ENCODE measurements around the gene AADACL2.
"Not testable (repeated sequence)": the region's sequence is repeated elsewhere in the genome, so short reads cannot be mapped to it uniquely, and the experiment has no call there.

AADACL2 gene

GRCh38 chr3:151774235-151774634 is 40.5 kb downstream of the AADACL2 start:
- Mint-ChIP-seq H3K9me3 (no peaks in the 10 kb centered on the region), H3K4me1 (no peaks in the 10 kb centered on the region), H3K4me3 (no peak overlapping the region), H3K27ac (no peak overlapping the region), H3K27me3 (no peaks in the 10 kb centered on the region), H3K36me3 (no peaks in the 10 kb centered on the region)
- no peak for DNase-seq
- ATAC-seq (replicated peaks) = no peak

DNA sequence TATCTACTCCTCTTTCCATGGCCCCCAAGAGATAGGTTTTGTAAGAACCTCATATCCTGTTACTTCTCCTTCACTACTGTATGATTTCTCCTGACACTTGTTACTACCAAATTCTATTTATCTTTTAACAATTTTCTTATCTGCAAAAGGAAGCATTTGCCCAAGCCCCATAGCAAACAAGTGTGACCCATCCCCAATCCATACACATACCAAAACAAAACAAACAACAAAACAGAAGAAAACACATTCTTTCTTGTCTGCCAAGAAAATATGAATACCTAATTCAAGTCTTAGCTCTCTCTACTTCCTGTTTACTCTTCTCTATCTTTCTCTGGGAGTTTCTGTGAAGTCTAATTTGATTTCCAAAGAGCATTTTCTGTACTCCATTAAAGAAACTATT is 41.2 kb downstream of the AADACL2 start:
- no peak for DNase-seq
- no peak overlapping the region for H3K4me3 Mint-ChIP-seq
- H3K27me3 Mint-ChIP-seq = no peaks in the 10 kb centered on the region
- H3K27ac Mint-ChIP-seq = no peak overlapping the region
- no peaks in the 10 kb centered on the region for H3K9me3 Mint-ChIP-seq
- no peak for ATAC-seq (replicated peaks)
- H3K4me1 Mint-ChIP-seq = no peaks in the 10 kb centered on the region
- no peaks in the 10 kb centered on the region for H3K36me3 Mint-ChIP-seq

GRCh38 chr3:151775314-151776258 is 41.9 kb downstream of the AADACL2 start:
- Mint-ChIP-seq H3K9me3 (no peaks in the 10 kb centered on the region), H3K27ac (no peak overlapping the region), H3K36me3 (no peaks in the 10 kb centered on the region)

GRCh38 chr3:151776259-151776740 is 42.6 kb downstream of the AADACL2 start:
- Mint-ChIP-seq H3K27ac (no peak overlapping the region), H3K4me1 (no peaks in the 10 kb centered on the region), H3K27me3 (no peaks in the 10 kb centered on the region), H3K36me3 (no peaks in the 10 kb centered on the region), H3K4me3 (no peak overlapping the region), H3K9me3 (no peaks in the 10 kb centered on the region)
- no peak for ATAC-seq (replicated peaks)
- no peak for DNase-seq

More at GRCh38 chr3:151775314-151776258, 41.9 kb downstream of the AADACL2 start:
- DNase-seq (no peak), ATAC-seq (replicated peaks) (no peak)
- H3K27me3 Mint-ChIP-seq = no peaks in the 10 kb centered on the region
- no peaks in the 10 kb centered on the region for H3K4me1 Mint-ChIP-seq
- H3K4me3 Mint-ChIP-seq = no peak overlapping the region

DNA sequence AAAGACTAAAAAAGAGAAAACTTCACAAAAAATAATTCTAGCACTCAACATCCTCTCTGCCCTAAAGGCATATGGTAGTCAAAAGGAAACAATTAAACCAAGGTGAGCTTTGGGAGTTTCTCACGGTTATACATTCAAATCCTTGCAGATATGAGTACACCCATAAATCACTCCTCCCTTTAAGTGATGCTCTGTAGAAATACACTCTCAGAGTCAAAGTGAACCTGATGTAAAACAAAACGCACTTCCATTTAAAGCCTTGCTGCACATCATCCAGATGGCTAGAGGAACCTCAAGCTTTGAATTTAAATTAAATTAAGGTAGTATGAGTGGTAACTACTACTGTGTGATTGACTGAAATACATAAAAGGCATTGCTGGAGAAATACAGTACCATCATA is 44.2 kb downstream of the AADACL2 start:
- no peak overlapping the region for H3K4me3 Mint-ChIP-seq
- ATAC-seq (replicated peaks) = no peak
- H3K27ac Mint-ChIP-seq = no peak overlapping the region
- no peaks in the 10 kb centered on the region for H3K4me1 Mint-ChIP-seq
- H3K27me3 Mint-ChIP-seq = no peaks in the 10 kb centered on the region
- H3K9me3 Mint-ChIP-seq = no peaks in the 10 kb centered on the region
- DNase-seq = no peak
- H3K36me3 Mint-ChIP-seq = no peaks in the 10 kb centered on the region

- H3K36me3 Mint-ChIP-seq = peaks cover 0 to 2% of the 10 kb centered on the region in 2 donors
- no peak for DNase-seq
- no peaks in the 10 kb centered on the region for H3K27me3 Mint-ChIP-seq
- no peaks in the 10 kb centered on the region for H3K4me1 Mint-ChIP-seq
- no peak for ATAC-seq (replicated peaks)
- peaks cover 4 to 7% of the 10 kb centered on the region in 2 donors for H3K9me3 Mint-ChIP-seq
- H3K4me3 Mint-ChIP-seq = no peak overlapping the region
- no peak overlapping the region for H3K27ac Mint-ChIP-seq
Measured at GRCh38 chr3:151787626-151788025, 53.9 kb downstream of the AADACL2 start.

DNA sequence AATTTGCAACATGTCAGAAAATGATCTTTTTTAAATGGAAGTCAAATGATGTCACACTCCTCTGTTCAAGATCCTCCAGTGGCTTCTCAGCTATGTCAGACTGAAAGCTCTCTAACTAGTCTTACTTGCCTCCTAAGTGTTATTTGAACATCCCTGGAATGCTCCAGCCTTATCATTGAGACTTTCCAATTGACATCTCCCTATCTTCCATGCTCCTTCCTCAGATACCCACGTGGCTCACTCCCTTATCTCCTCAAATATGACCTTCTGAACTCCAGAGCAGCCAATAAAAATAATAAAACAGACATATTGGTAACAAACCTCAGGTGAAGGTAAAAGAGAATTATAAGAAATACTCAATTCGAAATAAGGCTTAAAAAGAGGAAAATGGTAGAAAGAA is 54.7 kb downstream of the AADACL2 start:
- peaks cover 0 to 2% of the 10 kb centered on the region in 2 donors for H3K36me3 Mint-ChIP-seq
- no peaks in the 10 kb centered on the region for H3K4me1 Mint-ChIP-seq
- ATAC-seq (replicated peaks) (no peak), DNase-seq (no peak)
- H3K27me3 Mint-ChIP-seq = no peaks in the 10 kb centered on the region
- no peak overlapping the region for H3K4me3 Mint-ChIP-seq
- no peak overlapping the region for H3K27ac Mint-ChIP-seq
- H3K9me3 Mint-ChIP-seq = peaks cover 4 to 7% of the 10 kb centered on the region in 2 donors

GRCh38 chr3:151789853-151790463 is 56.2 kb downstream of the AADACL2 start:
- no peak overlapping the region for H3K4me3 Mint-ChIP-seq
- H3K4me1 Mint-ChIP-seq = no peaks in the 10 kb centered on the region
- no peak for DNase-seq
- ATAC-seq (replicated peaks) = no peak
- H3K27me3 Mint-ChIP-seq = no peaks in the 10 kb centered on the region
- H3K36me3 Mint-ChIP-seq = peaks cover 0 to 2% of the 10 kb centered on the region in 2 donors
- peaks cover 4 to 7% of the 10 kb centered on the region in 2 donors for H3K9me3 Mint-ChIP-seq
- H3K27ac Mint-ChIP-seq = no peak overlapping the region

GRCh38 chr3:151790763-151791162 is 57.0 kb downstream of the AADACL2 start:
- H3K27ac Mint-ChIP-seq; H3K36me3 Mint-ChIP-seq; H3K4me3 Mint-ChIP-seq; H3K27me3 Mint-ChIP-seq; H3K4me1 Mint-ChIP-seq; ATAC-seq (replicated peaks); DNase-seq; H3K9me3 Mint-ChIP-seq: not testable (repeated sequence)

- DNase-seq (no peak), ATAC-seq (replicated peaks) (no peak)
- Mint-ChIP-seq H3K27me3 (no peaks in the 10 kb centered on the region), H3K27ac (no peak overlapping the region), H3K36me3 (peaks cover 0 to 2% of the 10 kb centered on the region in 2 donors), H3K4me1 (no peaks in the 10 kb centered on the region), H3K4me3 (no peak overlapping the region), H3K9me3 (peaks cover 4 to 7% of the 10 kb centered on the region in 2 donors)
Measured at GRCh38 chr3:151792411-151792810, 58.7 kb downstream of the AADACL2 start.

DNA sequence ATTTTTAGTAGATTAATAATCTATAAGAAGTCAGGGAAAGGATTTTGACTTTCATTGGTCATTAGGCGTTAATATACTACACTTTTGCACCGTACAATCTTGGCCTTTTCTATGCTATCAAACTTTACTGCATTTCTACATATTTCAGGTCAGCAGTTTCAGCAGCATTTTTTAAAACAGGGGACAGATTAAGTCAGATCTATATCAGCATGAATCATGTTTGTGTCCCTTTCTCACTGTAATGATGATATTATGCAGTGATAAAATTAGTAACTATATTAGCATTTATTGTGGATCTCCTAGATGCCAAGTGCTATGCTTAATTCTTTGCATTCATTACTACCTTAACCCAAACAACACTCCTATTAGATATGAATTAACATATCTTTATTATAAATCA is 59.9 kb downstream of the AADACL2 start:
- Mint-ChIP-seq H3K9me3 (peaks cover 4 to 7% of the 10 kb centered on the region in 2 donors), H3K27me3 (no peaks in the 10 kb centered on the region), H3K27ac (no peak overlapping the region), H3K4me1 (no peaks in the 10 kb centered on the region), H3K36me3 (peaks cover 0 to 2% of the 10 kb centered on the region in 2 donors), H3K4me3 (no peak overlapping the region)
- DNase-seq = no peak
- ATAC-seq (replicated peaks) = no peak

GRCh38 chr3:151794080-151794479 is 60.4 kb downstream of the AADACL2 start:
- H3K27ac Mint-ChIP-seq = no peak overlapping the region
- no peak overlapping the region for H3K4me3 Mint-ChIP-seq
- ATAC-seq (replicated peaks) (no peak), DNase-seq (no peak)
- H3K36me3 Mint-ChIP-seq = peaks cover 0 to 2% of the 10 kb centered on the region in 2 donors
- peaks cover 4 to 7% of the 10 kb centered on the region in 2 donors for H3K9me3 Mint-ChIP-seq
- no peaks in the 10 kb centered on the region for H3K4me1 Mint-ChIP-seq
- H3K27me3 Mint-ChIP-seq = no peaks in the 10 kb centered on the region

- Mint-ChIP-seq H3K36me3 (peaks cover 0 to 2% of the 10 kb centered on the region in 2 donors), H3K27me3 (no peaks in the 10 kb centered on the region), H3K4me3 (no peak overlapping the region), H3K9me3 (peaks cover 3 to 4% of the 10 kb centered on the region in 2 donors), H3K4me1 (no peaks in the 10 kb centered on the region), H3K27ac (no peak overlapping the region)
- ATAC-seq (replicated peaks) (no peak), DNase-seq (no peak)
Measured at GRCh38 chr3:151795276-151795675, 61.5 kb downstream of the AADACL2 start.

DNA sequence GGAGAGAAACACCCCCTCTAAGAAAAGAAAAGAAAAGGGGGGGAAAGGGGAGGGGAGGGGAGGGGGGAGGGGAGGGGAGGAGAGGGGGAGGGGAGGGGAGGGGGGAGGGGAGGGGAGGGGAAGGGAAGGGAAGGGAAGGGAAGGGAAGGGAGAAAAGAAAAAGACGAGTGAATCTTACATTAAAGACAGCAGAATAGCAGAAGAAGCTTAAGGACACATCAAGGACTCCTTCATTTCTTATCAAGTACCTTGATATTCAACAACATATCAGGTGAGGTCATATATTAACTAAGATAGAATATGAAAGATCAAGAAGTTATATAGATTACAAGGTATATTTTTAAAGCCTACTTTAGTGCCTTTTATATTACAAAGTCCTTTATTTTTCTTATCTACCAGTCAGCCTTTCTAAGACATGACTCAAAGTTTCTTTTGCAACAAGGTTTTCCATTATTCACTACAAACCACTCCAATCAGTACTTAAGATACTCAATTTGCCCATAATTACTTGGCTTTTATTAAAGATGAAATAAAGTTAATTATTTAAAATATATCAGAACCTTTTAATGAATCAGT is 62.5 kb downstream of the AADACL2 start:
- H3K36me3 Mint-ChIP-seq = no peaks in the 10 kb centered on the region
- no peak overlapping the region for H3K27ac Mint-ChIP-seq
- H3K9me3 Mint-ChIP-seq = no peaks in the 10 kb centered on the region
- no peaks in the 10 kb centered on the region for H3K4me1 Mint-ChIP-seq
- DNase-seq (no peak), ATAC-seq (replicated peaks) (no peak)
- no peak overlapping the region for H3K4me3 Mint-ChIP-seq
- H3K27me3 Mint-ChIP-seq = no peaks in the 10 kb centered on the region
